Measurements from ENCODE around the gene SCNN1A.
"Not testable (repeated sequence)": the region's sequence is repeated elsewhere in the genome, so short reads cannot be mapped to it uniquely, and the experiment has no call there.

SCNN1A gene

DNA sequence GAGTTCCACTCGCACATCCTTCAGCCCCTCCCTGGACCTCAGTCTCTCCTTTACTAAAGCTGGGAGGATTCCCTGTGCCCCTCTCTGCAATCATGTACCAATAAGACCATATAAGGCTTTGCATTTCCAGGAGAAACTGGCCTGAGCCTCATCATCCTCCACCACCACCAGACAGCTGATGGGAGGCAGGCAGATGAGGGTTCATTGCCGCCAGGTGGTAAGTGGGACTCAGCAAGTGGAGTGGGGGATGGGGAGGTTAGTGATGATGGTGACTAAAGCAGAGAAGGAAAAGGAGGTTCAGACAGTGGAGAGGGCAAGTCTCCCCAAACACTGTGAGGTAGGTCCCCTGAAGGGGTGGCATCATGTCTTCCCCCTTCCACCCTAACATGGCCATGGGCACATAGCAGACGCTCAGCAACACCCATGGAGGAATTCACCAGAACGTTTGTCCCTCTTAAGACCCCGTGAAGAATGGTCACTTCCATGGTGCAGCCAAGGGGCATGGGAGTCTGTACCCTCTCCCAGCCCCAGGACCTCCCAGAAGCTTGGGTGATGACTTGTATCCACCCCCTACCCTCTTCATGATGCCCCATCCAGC, 29.0 kb downstream of the SCNN1A start:
- no peak for DNase-seq

DNA sequence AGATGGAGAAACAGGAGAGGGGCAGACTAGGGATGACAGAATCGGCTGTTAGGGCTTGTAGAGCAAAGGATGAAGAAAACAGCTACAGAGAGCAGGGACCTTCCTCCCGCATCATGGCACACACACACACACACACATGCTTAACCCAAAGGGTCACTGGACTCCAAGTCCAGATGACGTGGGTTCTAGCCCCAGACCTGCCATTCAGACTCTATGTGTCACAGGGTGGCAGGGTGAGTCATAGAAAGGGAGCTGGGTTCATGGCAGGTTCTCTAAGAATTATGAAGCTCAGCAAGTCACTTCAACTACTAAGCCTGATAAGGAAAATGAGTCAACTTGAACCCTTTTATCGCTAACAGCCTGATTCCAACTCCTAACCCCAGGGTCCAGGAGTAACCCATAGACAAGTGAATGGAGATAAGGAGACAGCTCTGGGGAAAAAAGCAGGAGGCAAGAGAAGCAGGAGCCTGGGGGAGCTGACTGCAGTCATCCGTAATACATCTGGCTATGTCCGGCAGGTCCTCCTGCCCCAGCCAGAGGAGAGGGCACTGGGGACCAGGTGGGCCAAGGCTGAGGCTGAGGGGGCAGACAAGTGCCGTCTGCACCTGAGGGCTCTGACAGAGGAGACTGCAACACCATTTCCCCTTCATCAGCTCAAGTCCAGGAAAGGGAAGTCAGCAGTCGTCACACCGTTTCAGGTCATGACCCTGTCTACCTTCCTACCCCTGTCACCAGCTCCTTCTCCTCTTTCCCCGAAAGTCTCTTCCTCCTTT, 29.9 kb downstream of the SCNN1A start:
- DNase-seq, result no peak

DNA sequence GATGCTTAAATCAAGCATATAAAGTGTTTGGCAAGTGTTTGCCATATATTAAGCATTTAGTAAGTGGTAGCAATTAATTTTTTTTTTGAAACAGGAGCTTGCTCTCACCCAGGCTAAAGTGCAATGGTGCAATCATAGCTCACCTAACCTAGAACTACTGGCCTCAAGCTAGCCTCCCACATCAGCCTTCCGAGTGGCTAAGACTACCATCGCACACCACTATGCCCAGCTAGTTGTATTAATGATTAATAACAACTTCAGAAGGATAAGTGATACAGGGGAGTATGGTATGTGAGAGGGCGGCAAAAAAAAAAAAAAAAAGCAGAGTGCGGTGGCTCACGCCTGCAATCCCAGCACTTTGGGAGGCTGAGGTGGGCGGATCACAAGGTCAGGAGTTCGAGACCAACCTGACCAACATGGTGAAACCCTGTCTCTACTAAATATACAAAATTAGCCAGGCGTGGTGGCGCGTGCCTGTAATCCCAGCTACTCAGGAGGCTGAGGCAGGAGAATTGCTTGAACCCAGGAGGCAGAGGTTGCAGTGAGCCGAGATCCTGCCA, 31.2 kb downstream of the SCNN1A start:
- DNase-seq, result not testable (repeated sequence)

DNA sequence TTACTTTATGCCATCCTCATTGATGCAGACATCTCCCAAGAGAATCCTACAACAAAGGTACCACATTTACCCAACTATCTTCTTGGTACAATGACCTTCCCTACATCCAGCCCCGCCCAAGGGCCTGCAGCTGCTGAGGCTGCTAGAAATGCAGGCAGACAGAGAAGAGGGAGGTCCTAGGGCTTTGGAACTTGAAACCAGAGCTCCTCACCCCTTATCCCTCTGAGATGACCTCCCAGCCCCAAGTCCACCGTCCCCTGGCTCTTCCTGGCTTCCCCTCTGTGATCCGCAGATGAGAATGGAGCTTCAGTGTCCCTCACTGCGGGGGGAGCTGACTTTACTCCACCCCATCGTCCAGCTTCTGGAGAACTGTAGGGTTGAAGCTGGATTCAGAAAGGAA, 31.8 kb downstream of the SCNN1A start:
- peak in 1 of 3 experiments; percentile 8 for DNase-seq

DNA sequence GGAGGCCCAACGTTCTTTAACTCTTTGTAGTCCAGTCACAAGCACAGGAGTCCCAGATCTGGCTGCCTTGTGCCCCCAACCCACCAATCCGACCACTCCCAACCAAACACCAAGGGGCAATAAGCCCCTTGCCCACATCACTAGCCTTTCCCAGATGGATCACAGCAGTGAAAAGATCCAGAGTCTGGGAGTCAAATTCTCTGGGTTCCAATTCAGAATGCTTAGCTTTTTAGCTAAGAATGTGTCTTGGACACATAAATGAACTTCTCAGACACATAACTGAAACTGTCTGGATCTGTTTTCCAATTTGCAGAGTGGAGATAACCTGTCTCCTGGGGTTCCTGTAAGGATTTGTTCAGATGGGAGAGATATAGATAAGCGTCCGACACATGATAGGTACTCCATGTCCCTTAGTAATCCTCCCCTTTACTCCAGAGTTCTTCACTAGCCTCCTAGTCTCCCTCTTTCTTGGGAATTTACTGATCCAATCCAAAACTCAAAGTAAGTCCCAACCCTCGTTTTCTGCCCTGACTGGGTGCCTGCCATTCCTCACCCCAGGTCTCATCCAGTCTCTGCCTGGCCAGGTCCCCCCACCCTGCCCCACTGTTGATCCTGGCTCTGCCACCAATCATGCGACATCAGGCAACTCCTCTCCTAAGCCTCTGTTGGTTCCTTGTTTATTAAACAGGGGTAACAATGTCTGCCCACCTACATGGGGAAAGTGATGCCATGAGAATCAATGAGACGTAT, 33.0 kb downstream of the SCNN1A start:
- no peak for DNase-seq

DNA sequence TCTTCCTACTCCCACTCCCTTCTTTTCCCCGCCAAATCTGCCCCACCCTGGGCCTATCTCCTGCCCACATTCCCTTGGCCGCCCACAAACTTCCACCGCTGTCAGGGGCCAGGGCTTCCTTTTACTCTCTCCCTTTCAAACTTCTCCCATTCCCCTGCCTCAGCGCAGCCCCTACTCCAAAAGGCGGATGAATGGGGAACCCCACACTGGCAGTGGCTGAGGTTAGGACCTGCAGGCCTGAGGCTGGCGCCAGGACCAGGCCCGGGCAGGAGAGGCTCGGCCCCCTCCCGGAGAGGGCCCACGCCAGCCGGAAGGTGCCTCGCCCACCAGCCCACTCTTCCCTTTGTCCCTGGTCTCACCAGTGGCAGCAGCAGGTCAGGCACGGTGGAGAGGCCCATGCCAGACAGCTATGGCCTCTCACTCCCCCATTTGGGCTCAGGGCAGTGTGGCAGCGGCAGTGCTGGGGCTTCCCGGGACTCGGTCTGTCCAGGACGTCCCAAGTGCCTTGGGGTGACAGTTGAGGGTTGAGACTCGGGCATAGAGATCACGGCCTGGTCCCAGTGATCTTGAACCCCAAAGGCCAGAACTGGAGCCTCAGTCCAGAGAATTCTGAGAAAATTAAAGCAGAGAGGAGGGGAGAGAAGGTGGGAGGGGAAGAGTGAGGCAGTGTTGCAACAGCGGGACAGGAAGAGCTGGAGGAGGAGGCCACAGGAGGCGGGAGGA, 33.8 kb downstream of the SCNN1A start, which contains the start of gene TNFRSF1A:
Gene TNFRSF1A, minus strand, starts transcription at position 660 of the 723 bp plus-strand sequence. Its CDS starts 262 bp downstream, at position 398.
- no peak for DNase-seq

DNA sequence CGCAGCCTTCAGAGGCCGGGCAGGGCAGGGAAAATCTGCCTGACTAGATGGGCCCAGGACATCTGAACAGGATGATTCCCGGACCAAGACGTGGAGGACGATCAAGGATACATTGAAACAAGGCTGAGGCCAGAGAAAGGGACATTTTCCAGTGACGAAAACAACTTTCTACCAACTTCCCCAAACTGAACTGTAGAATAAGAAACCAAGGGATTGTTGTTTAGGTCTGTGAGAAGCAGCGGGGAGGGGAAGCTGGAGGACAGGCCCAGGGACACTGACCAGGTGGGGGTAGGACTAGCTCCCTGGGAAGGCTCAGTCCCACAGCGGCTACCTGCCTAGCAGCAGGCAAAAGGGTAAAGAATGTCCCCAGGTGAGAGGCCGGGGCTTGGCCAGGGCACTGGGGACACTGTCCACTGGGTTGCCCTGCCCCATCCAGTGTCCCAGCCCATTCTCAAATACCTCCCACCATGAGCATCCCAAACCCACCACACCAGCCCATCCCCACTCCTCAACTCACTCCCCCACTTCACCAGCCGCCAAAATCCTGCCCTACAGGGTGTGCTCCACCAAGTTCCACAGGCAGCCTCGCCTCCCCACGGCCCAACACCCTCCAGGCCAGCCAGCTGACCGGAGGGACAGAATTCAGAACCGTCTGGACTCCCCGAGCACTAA, 34.5 kb downstream of the SCNN1A start:
- no peak for DNase-seq

DNA sequence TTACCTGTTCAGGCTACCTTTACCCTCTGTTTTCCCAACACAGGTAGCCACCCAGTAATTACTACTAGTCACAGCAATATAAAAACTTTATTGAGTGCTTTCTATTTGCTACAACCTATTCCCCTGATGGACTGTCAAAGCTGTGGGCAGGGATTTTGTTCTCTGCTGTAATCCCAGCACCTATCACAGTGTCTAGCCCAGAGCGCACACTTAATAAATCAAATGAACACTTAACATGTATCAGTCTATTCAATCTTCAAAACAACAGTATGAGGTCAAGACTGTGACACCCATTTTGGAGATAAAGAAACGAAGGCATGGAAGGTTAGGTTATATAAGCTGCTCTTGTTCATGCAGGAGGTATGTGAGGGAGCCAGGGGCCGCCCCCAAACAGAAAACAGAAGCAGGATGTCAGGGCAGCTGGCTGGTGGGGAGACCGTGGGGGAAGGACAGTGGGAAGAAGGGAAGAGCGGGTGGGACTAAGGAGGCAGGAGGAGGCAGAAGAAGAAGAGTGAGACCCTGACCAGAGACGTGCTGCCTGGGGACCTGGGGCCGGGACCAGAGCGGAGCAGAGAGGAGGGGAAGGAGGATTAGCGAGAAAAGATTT, 35.2 kb downstream of the SCNN1A start:
- peak in 1 of 3 experiments; percentile 40 for DNase-seq

DNA sequence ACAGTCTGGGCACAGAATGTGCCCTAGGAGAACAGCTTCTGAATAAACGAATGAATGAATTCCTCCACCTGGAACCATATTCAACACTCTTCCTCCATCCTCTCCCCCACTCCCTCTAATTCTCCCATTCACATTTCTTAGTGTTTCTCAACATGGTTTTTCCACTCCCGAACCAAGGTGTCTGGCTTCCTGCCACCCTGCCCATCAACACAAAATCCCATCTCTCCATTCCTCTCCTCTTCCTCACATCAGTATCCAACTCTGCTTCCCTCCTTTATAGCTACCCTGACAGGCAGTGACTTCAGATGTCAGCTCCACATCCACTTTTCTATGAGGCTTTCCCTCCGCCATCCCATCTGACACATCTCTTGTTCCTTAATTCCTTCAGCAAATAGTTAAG, 36.4 kb downstream of the SCNN1A start:
- DNase-seq, result no peak

DNA sequence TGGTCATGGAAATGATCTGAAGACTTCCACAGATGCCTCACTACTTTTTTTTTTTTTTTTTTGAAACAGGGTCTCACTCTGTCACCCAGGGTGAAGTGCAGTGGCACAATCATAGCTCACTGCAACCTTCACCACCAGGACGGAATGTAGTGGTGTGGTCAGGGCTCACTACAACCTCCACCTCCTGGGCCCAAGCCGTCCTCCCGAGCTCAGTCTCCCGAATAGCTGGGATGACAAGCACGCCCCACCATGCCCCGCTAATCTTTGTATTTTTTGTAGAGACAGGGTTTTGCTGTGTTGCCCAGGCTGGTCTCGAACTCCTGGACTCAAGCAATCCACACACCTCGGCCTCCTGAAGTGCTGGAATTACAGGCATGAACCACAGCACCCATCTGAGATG, 36.8 kb downstream of the SCNN1A start:
- not testable (repeated sequence) for DNase-seq

DNA sequence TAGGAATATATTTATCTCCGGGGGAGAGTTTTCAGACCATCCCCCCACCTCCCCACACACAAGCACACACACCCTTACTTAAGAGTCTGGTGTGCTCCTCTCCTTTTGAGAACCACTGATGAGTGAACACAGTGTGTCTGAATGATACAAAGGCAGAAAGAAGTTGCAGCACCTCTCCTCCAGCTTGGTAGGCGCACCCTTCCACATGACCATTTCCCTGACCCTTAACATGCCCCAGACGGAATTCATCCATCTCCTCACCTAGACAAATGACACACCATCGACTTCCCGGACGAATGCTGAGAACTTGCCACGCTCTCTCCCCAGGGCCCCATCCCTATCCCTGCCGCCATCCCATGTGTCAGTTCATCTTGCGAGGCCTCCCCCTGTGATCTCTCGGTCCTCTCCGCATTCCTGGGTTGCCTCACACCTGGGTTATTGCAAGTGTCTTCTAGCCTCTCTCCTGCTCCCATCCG, 37.4 kb downstream of the SCNN1A start:
- no peak for DNase-seq

DNA sequence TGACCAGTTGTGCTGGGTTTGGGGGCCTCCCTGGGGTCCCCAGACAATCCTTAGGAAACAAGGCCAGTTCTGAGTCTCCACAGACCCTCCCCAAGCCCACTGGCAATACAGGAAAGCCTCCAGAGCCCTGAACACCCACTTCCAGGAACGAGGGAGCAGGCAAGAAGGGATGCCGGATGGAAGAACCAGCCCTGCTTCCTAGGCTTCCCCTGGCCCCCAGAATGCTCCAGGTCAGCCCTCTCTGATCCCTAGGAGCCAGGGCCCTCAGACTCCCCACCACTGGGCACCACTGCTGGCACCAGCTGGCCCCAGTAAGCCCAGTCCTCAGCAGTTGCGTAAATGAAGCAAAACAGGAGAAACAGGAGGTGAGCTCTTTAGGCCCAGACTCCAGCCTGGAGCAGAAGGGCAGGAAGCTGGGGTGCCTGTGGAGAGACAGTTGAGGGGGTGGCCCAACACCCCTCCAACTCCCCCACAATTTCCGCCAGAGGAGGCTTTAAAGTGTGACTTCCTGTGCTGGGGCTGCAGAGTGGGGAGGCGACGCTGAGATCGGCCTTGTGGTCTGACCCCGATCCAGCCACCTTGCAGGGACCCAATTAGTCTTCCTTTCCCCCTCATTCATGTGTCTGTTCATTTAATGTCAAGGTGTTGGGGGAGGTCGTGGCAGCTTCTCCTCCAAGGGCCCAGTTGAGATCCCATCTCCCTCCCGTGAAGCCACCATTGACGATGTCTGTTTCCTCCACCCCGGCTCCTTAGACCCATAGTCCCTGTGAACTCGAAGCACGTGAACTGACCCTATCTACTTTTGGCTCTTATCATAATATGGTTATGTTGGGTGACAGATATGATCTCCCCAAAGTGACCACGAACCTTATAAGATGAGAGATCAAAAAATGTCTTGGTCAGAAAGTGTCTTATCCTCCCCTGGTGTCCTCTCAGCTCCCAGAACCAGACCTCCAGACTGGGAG, 38.2 kb downstream of the SCNN1A start:
- no peak for DNase-seq

DNA sequence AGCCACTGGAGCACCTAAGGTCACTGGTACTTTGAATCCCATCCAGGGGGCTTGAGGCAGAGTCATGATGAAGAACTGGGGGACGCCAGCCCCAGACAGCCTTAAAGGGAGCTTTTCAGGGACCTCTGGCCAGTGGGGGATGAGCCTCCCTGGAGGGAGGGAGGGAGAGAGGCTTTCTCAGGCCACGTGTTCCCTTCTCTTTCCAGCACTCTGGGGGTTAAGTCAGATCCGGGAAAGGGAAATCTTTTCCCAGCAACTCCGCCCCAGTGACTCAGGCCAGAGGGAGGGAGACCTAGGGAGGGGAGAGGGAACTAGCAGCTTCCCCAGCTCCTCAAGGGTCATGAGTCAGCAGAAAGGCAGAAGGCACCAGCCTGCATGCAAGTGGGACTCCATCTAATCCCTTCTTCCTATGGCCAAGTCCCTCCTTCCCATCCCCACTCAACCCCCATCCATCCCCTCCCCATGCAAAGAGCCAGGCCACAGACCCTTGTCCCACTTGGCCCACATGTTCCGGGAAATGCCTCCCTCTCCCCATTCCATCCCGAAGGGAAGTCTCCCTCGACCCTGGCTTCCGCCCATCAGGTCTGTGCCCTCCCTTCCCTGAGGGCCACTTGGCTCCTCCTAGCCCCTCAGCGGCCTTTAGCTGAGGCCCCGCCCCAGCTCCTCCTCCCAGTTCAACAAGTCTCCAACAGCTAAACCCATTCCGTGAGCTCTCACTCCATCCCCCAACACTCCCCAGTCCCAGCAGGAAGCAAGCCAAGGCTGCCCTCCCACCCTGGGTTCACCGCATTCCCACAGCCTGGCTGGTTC, 39.1 kb downstream of the SCNN1A start:
- DNase-seq, result peak; percentile 88 to 91 (median 88)

DNA sequence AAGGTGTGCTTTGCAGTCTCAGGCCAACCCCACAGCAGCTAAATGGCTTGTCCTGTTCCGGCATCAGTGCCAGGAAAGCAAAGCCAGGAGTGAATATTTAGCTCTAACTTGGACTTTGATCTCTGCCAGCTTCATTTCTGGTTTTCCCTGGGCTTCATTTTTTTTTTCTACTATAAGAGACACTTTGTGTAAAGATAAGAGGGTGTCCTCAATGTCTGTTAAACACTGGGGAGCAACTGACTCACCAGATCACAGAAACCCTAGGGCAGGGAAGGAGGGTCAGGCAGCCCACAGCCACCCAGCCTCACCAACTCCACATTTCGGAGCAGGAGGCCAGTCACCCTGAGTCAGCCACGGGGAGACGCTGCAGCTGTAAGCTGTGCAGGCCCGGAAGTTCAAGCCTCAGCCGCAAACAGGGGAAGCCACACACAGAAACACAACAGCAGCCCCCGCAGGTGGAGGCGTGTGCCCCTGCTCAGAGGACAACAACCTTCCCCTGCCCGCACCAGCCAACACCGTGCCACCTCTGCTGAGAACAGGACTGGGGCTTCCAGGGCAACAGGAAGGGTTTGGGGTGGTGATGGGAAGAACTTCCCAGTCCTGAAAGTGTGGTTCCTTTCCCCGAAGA, 39.8 kb downstream of the SCNN1A start:
- DNase-seq, result peak in 2 of 3 experiments; percentile 40 to 62

DNA sequence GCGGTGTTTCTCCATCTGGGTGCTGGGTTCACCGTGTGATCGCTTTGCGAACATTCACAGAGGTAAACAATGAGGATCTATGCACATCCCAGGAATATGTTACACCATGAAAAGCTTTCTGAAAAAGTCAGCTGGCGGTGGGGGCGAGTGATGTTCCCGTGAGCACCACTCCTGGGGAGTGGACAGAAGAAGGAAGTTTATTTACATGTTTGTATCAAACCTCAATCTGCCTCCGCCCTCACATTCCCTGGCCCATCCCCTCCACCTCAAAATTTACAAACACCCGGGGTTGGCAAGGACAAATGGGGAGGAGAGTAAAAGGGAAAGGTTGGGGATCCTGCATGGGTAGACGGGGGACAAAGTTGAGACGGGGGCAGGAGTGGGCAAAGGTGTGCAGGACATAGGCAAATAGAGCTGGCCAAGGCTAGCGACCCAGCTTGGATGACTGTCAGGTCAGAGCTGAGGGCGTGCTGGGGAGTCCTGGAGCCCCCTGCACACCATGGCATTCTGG, 40.4 kb downstream of the SCNN1A start:
- no peak for DNase-seq

DNA sequence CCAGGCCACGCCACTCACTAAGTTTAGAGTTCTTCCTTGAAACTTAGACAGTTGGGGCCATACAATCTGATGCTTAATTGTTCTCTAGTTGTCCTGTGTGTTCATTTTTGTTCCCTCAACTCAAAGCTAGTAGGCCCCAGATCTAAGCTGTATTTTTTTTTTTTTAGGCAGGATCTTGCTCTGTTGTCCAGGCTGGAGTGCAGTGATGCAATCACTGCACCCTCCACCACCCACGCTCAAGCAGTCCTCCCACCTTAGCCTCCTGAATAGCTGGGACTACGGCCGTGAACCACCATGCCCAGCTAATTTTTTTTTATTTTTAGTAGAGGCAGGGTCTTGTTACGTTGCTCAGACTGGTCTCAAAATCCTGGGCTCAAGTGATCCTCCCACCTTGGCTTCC, 41.0 kb downstream of the SCNN1A start:
- DNase-seq, result no peak

DNA sequence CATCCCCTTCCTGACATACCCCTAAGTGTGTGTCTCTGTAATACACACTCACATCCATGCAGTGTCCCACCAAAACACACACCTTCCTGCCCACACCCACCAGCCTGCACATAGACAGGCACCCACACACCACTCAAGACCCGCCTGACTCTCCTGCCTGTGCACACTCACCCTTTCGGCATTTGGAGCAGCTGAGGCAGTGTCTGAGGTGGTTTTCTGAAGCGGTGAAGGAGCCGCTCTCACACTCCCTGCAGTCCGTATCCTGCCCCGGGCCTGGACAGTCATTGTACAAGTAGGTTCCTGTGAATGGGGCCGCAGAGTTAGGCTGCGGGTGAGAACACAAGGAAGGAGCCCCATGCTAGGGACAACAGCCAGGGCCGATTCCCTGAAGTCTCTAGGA, 41.8 kb downstream of the SCNN1A start:
- no peak for DNase-seq

DNA sequence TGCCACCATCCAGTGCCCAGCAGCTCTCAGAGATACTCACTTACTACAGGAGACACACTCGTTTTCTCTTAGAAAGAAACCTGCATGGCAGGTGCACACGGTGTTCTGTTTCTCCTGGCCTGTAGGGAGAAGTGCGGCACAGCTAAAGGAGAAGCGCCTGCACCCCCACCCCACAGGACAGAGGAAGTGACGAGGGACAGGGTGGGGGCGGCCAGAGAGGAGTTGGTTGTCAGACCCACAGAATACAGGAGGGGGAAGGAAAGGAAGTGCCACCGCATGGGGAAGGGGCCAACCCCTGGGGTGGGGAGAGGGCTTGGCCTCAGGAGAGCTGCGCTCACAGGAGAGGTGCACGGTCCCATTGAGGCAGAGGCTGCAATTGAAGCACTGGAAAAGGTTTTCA, 42.3 kb downstream of the SCNN1A start:
- no peak for DNase-seq

DNA sequence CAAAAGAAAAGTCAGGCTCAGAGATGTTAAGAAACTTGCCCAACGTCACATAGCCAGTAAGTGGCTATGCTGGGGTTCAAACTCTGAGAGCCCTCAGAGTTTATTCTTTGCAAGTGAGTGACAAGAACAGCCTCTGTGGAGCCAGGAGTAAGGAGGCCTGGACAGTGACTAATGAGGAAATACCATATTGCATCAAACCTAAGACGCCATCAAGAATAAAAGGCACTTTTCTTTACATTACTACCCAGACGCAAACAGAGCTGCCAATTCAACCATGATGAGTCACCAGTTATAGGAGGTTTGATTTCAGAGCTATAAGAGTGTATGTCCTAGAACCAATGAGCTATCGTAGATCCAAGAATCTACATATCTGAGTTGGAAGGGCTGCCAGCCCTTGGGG, 42.9 kb downstream of the SCNN1A start:
- no peak for DNase-seq

Data from NCI-H1417 (cell line).